Liver (tissue), 9 donors: ENCODE data around the gene TBC1D20. TPM values are rescaled to one million over a fixed set of nuclear protein-coding genes. Genes with fewer than 3 reads are reported as not detected.

ENCODE experiments used
- DNase-seq: peaks from one replicate; pipeline ENCODE4 v3.0.0-alpha.2; 2017; ENCODE audit warnings: low spot score
- H3K27ac ChIP-seq, 2 donors: one replicate each; pipeline ENCODE4 v1.7.0; 2013; ENCODE audit warnings: inconsistent platforms in 2 of 2, low read length in 2 of 2, control low read depth in 1 of 2, low read depth in 1 of 2, mild to moderate bottlenecking in 1 of 2
- H3K27me3 ChIP-seq, 4 donors: one replicate each; pipeline versions ENCODE4 v1.6.1 to v1.7.0; 2013; ENCODE audit warnings: low read length in 3 of 4, inconsistent platforms in 1 of 4, mild to moderate bottlenecking in 1 of 4, moderate library complexity in 1 of 4; ENCODE audit not compliant: control insufficient read depth in 4 of 4, insufficient read depth in 4 of 4
- H3K36me3 ChIP-seq, 4 donors: one replicate each; pipeline versions ENCODE4 v1.6.1 to v1.7.0; 2013; ENCODE audit warnings: low read length in 3 of 4, mild to moderate bottlenecking in 3 of 4, low read depth in 1 of 4, moderate library complexity in 1 of 4; ENCODE audit not compliant: control insufficient read depth in 4 of 4, insufficient read depth in 3 of 4
- H3K4me1 ChIP-seq, 4 donors: one replicate each; pipeline versions ENCODE4 v1.6.1 to v1.7.0; 2013; ENCODE audit warnings: low read length in 3 of 4, mild to moderate bottlenecking in 3 of 4, moderate library complexity in 1 of 4; ENCODE audit not compliant: control insufficient read depth in 4 of 4, insufficient read depth in 4 of 4
- H3K4me3 ChIP-seq, 3 donors: one replicate each; pipeline versions ENCODE4 v1.6.1 to v1.7.0; 2013; ENCODE audit warnings: low read length in 3 of 3, control low read depth in 1 of 3, low read depth in 1 of 3, mild to moderate bottlenecking in 1 of 3
- H3K9ac ChIP-seq, 2 donors: one replicate each; pipeline ENCODE4 v1.7.0; 2013; ENCODE audit warnings: low read length in 2 of 2, mild to moderate bottlenecking in 2 of 2, moderate library complexity in 2 of 2, control low read depth in 1 of 2, low read depth in 1 of 2
- H3K9me3 ChIP-seq, 4 donors: one replicate each; pipeline versions ENCODE4 v1.6.1 to v1.7.0; 2013; ENCODE audit warnings: low read length in 3 of 4; ENCODE audit not compliant: control insufficient read depth in 4 of 4
- ATF3 ChIP-seq: IDR thresholded peaks from 2 replicates; pipeline ENCODE4 v1.6.1; 2016; ENCODE audit warnings: antibody characterized with exemption
- HNF4A ChIP-seq, 2 donors: conservative IDR thresholded peaks; 2 replicates each; pipeline ENCODE4 v1.6.1; 2016; ENCODE audit warnings: antibody characterized with exemption in 2 of 2, mild to moderate bottlenecking in 2 of 2
- HNF4G ChIP-seq: IDR thresholded peaks from 2 replicates; pipeline ENCODE4 v1.6.1; 2016; ENCODE audit warnings: antibody characterized with exemption
- MAX ChIP-seq: IDR thresholded peaks from 2 replicates; pipeline ENCODE4 v1.6.1; 2016; ENCODE audit warnings: antibody characterized with exemption
- NR2F2 ChIP-seq: IDR thresholded peaks from 2 replicates; pipeline ENCODE4 v1.6.1; 2016; ENCODE audit warnings: antibody characterized with exemption
- REST ChIP-seq: IDR thresholded peaks from 2 replicates; pipeline ENCODE4 v1.6.1; 2016; ENCODE audit warnings: antibody characterized with exemption, mild to moderate bottlenecking
- RXRA ChIP-seq, 2 donors: IDR thresholded peaks; 2 replicates each; pipeline ENCODE4 v1.6.1; 2017 to 2018; ENCODE audit warnings: antibody characterized with exemption in 2 of 2, mild to moderate bottlenecking in 1 of 2
- SP1 ChIP-seq: IDR thresholded peaks from 2 replicates; pipeline ENCODE4 v1.6.1; 2018; ENCODE audit warnings: antibody characterized with exemption, mild to moderate bottlenecking
- TAF1 ChIP-seq: conservative IDR thresholded peaks from 2 replicates; pipeline ENCODE4 v1.6.1; 2016; ENCODE audit warnings: antibody characterized with exemption, mild to moderate bottlenecking
- YY1 ChIP-seq: IDR thresholded peaks from 2 replicates; pipeline ENCODE4 v1.6.1; 2016; ENCODE audit warnings: antibody characterized with exemption, mild to moderate bottlenecking
- ZBTB33 ChIP-seq: IDR thresholded peaks from 2 replicates; pipeline ENCODE4 v1.6.1; 2016; ENCODE audit warnings: antibody characterized with exemption
- WGBS: extraction: QIAGEN DNeasy Blood & Tissue Kit; methylation state at CpG from one replicate; pipeline ENCODE4 v1.1.7; 2013; 5-methylcytosine and 5-hydroxymethylcytosine counted together
- polyA plus RNA-seq, 2 donors: library from polyadenylated mRNA; stranded (reverse) in 1 of 2; unstranded in 1 of 2; fragments of 200-250 nt in 1 of 2; fragments of >200 nt in 1 of 2; fragmentation: Nextera tagmentation in 1 of 2; extraction: Ambion mirVana in 1 of 2; gene quantifications; one replicate each; pipeline versions ENCODE4 v1.2.1 to v1.2.3, GENCODE V29; 2013 to 2015
- total RNA-seq, 2 donors: library from RNA; depleted of rRNA; stranded (reverse); fragments of >200 nt; gene quantifications; one replicate each; pipeline ENCODE4 v1.2.3, GENCODE V29; 2014
- donor health status: healthy.
- donor health status: healthy.
- donor health status: healthy.
- donor health status: healthy.
- donor health status: healthy.

TBC1D20 gene
- total and polyA plus RNA-seq, 4 donors, result 8.7 to 18.9 (median 11.9) TPM

- H3K9me3 ChIP-seq, result no peaks in the 10 kb centered on the region
- WGBS, result 67% methylated on average over 5 of the region's 5 CpGs
- H3K27me3 ChIP-seq, result no peaks in the 10 kb centered on the region
- H3K36me3 ChIP-seq, result peaks cover 0 to 4% (median under 1%) of the 10 kb centered on the region in 4 donors
- H3K4me1 ChIP-seq, result peaks cover 11 to 25% (median 15%) of the 10 kb centered on the region in 4 donors
- TF ChIP-seq RXRA (IDR thresholded peaks at IDR 0.05) (no peak), YY1 (no peak), SP1 (no peak)
- peak overlapping the region; percentile 88 to 92 for H3K27ac ChIP-seq
- peak overlapping the region in 1 of 2 donors; percentile 50 for H3K9ac ChIP-seq
- H3K4me3 ChIP-seq, result no peak overlapping the region
- DNase-seq, result no peak
Measured at GRCh38 chr20:400454-401275, 61.7 kb downstream of the TBC1D20 start.

- H3K27me3 ChIP-seq, result no peaks in the 10 kb centered on the region
- 55% methylated on average over 2 of the region's 2 CpGs for WGBS
- peak overlapping the region; percentile 88 to 92 for H3K27ac ChIP-seq
- no peak overlapping the region for H3K9ac ChIP-seq
- TF ChIP-seq ATF3 (no peak), YY1 (no peak), RXRA (IDR thresholded peaks at IDR 0.05) (no peak), HNF4G (no peak), ZBTB33 (no peak), NR2F2 (no peak)
- DNase-seq, result no peak
- H3K4me3 ChIP-seq, result no peak overlapping the region
- peaks cover 11 to 28% (median 17%) of the 10 kb centered on the region in 4 donors for H3K4me1 ChIP-seq
- H3K36me3 ChIP-seq, result peaks cover 0 to 9% (median under 1%) of the 10 kb centered on the region in 4 donors
- no peaks in the 10 kb centered on the region for H3K9me3 ChIP-seq
Measured at GRCh38 chr20:400128-400453, 62.2 kb downstream of the TBC1D20 start.

GRCh38 chr20:399182-399707 lies 63.1 kb downstream of the TBC1D20 start:
- DNase-seq, result no peak
- H3K4me3 ChIP-seq, result no peak overlapping the region
- no peaks in the 10 kb centered on the region for H3K9me3 ChIP-seq
- peak overlapping the region; percentile 6 to 20 for H3K27ac ChIP-seq
- TF ChIP-seq MAX, result no peak
- TF ChIP-seq HNF4A (conservative IDR thresholded peaks at IDR 0.05), result no peak
- no peak for TF ChIP-seq TAF1
- no peak for TF ChIP-seq REST
- peaks cover 0 to 10% (median 5%) of the 10 kb centered on the region in 4 donors for H3K36me3 ChIP-seq
- H3K9ac ChIP-seq, result no peak overlapping the region
- H3K4me1 ChIP-seq, result peaks cover 11 to 28% (median 17%) of the 10 kb centered on the region in 4 donors
- WGBS, result 97% methylated on average over 9 of the region's 9 CpGs
- no peaks in the 10 kb centered on the region for H3K27me3 ChIP-seq
